DMS153 (cell line): ENCODE data around the gene RAPGEFL1.
"Not testable (repeated sequence)": the region's sequence is repeated elsewhere in the genome, so short reads cannot be mapped to it uniquely, and the experiment has no call there.

Source experiments
- DNase-seq: peaks from one replicate; lab custom pipeline; 2025; lab: John Stamatoyannopoulos, UW

Gene RAPGEFL1

GRCh38 chr17:40174514-40174913 is 2.8 kb upstream of the RAPGEFL1 start:
- DNase-seq: no peak

DNA sequence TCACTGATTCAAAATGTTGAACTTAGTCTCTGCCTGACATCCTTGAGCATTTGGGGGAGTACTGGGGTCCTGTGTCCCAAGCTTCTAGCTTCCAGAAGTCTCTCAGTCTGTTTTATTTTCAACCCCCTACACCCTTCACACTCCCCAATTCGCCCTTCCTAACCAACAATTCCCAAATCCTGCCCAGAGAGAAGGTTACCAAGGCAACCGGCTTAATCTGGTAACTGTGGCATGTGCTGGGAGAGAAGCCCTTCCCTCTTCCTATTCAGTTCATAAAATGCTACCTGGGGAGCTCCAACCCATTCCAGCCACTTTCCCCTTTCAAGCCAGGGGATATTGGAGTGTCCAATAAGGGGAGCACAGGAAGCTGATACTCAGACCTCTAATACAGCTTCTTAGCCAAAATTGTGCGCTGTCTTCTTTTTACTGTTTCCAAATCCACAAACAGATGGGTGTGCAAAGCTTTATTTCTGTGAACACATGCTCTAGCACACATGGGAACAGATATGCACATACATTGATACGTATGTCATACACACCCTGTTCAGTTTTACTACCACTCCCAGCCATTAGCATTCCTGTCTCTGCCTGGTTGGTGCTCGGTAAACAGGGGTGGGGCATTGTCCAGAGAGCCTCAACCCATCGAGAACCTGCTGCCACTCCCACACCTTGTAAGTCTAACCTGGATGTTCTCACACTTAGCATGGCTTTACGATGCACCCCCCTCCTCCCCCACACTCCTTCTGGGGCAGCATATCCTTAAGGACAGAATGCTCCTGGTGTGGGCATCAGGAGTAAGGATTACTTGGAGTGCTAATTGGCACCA is 1.1 kb upstream of the RAPGEFL1 start:
- DNase-seq: peak; percentile 55

- peak; percentile 81 for DNase-seq
Measured at GRCh38 chr17:40176754-40177110, 538 bp upstream of the RAPGEFL1 start.

- DNase-seq: no peak
Measured at GRCh38 chr17:40178021-40178601, 841 bp downstream of the RAPGEFL1 start.

DNA sequence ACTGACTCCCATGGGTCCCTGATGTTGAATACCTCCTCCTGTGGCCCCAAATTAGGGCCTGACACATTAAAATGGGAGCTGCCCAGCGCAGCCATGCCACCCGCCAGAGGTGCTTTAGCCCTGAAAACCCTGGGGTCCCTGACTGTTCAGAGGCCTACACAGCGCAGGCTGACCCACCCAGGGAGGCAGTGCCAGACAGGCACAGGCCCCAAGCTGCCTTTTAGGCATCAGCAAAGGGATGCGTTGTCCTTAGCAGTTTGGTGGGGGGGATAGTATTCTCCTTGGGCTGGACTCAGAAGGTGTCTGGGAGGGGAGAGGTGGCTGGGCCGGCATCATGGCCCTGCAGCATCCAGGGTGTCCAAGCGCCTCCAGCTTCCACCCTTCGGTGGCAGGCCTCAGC is 1.4 kb downstream of the RAPGEFL1 start:
- no peak for DNase-seq

DNA sequence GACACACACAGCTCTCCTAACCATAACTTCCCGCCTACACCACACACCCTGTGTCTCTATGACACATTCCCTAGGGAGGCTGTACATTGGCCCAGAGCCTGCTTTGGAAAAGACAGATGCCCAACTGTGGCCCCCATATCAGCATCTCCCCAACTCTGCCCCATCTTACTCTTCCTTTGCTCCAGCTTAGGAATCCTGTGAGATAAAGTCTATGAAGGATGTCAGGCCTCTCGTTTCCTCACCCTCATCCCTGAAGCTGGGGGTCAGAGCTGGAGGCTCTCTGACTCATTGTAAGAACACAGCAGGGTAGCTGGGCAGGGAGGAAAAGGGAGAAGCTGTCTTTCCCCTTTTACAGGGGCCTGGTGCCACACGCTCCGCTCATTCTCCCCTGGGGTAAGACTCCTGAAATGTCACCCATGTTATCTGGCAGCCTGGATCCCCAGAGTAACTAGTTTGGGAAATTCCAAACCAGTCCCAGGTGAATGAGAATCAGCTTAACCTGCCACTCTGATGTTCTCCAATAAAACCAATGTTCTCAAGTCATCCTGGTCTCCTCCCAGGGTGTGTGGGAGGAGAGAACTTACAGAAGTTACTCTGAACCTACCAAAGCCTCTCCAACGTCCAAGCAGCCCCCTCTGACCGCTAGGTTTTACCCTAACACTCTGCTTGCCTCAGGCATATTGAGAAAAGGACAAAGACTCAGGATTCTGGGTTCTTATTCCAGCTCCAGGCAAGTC is 2.8 kb downstream of the RAPGEFL1 start:
- no peak for DNase-seq

GRCh38 chr17:40180694-40181093 is 3.4 kb downstream of the RAPGEFL1 start:
- DNase-seq: no peak

DNA sequence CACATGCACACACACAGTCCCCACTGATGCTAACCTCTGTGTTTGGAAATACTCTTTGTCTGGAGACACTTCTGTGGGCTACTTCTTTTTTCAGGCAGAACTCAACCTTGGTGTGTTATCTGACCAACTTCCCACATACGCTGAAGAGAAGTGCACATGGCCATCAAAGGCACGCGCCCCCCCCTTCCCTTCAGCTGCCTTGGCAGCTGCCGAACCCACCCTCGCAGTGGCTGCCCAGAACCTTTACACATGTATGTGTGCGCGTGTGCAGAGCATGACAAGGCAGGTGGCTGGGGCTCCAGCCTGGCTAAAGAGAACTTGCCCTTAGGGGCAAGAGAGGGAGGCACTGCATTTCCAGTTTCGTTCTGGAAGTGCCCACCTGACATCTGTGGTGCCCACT is 3.9 kb downstream of the RAPGEFL1 start:
- DNase-seq: no peak

DNA sequence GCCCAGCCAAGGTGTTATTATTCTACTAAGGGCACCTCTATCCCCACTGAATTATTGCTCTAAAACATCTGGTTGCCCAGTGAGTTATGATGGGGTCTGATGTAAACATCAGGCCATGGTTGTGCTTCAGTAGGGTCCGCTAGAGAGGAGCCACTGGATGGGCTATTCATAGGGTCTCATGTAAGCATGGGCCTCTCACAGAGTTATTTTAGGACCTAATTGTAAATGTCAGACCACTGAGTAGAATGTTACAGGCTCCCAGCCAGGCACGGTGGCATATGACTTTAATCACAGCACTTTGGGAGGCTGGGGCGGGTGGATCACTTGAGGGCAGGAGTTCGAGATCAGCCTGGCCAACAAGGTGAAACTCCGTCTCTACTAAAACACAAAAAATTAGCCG is 5.3 kb downstream of the RAPGEFL1 start:
- DNase-seq: no peak

GRCh38 chr17:40187238-40187637 is 10.0 kb downstream of the RAPGEFL1 start:
- no peak for DNase-seq

DNA sequence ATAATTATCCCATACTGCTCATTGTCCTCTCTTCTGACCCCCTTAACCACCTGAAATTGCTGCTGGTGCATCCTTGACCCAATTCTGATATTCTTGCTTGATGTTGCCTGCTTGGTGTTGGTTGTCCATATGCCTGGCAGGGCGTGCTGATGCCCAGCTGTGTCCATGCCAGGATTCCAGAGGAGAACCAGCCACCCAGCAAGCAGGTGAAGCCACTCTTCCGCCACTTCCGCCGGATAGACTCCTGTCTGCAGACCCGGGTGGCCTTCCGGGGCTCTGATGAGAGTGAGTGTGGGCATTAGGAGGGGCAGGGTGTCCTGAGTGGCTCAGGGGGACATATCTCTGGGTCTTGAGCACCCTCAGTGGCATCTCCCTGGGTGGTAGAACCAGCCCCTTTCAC is 11.4 kb downstream of the RAPGEFL1 start:
- DNase-seq: no peak

DNA sequence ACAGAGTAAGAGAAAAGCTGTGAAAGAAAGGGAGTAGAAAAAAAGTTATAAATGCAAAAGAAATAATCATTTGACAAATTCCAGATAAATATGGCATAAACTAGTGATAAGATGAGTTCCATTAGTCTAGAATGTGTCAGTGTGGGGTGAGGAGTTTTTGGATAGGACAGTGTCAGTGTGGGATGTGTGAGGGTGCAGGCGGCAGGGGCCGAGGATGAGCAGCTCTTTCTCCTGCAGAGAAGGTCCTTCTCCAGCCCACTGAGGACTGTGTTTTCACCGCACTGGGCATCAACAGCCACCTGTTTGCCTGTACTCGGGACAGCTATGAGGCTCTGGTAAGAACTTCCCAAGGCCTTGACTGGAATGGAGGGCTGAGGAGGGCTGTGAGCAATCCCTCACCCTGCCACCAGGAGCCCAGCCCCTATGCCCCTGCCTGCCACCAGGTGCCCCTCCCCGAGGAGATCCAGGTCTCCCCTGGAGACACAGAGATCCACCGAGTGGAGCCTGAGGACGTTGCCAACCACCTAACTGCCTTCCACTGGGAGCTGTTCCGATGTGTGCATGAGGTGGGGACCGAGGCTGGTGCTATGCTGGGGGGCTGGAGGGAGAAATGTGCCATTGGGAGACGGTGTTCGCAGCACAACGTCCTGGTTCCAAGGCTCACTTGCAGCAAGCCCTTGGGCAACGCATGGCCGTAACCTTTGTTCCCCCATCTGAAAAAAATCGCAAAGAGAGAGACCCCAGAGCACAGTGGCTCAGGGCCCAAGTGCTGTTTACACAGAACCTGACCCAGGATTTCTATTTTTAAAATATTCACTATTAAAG is 13.1 kb downstream of the RAPGEFL1 start:
- DNase-seq: peak; percentile 13

GRCh38 chr17:40191237-40192208 is 14.3 kb downstream of the RAPGEFL1 start:
- peak; percentile 30 for DNase-seq

- DNase-seq: no peak
Measured at GRCh38 chr17:40192961-40193360, 15.7 kb downstream of the RAPGEFL1 start.

DNA sequence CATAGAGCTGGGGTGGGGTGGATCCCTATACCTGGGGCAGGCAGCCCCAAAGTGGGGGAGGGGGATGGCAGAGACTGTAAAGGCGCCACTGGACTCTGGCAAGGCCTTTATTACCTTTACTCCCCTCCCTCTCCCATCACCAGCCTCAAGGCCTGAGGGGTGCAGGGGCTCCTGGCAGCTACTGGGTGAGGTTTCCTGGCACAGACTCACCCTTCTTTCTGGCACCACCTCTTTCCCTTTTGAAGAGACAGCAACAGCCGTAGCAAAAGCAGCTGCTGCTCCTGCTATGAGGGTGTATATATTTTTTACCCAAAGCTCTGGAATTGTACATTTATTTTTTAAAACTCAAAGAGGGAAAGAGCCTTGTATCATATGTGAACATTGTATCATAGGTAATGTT is 17.6 kb downstream of the RAPGEFL1 start:
- DNase-seq: no peak

- DNase-seq: no peak
Measured at GRCh38 chr17:40197550-40197949, 20.3 kb downstream of the RAPGEFL1 start.

DNA sequence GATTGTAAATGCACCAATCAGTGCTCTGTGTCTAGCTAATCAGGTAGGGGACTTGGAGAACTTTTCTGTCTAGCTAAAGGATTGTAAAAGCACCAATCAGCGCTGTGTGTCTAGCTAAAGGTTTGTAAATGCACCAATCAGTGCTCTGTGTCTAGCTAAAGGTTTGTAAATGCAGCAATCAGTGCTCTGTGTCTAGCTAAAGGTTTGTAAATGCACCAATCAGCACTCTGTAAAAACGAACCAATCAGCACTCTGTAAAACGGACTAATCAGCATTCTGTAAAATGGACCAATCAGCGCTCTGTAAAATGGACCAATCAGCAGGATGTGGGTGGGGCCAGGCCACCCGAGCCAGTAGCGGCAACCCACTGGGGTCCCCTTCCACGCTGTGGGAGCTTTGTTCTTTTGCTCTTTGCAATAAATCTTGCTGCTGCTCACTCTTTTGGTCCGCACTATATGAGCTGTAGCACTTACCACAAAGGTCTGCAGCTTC is 20.7 kb downstream of the RAPGEFL1 start:
- not testable (repeated sequence) for DNase-seq

DNA sequence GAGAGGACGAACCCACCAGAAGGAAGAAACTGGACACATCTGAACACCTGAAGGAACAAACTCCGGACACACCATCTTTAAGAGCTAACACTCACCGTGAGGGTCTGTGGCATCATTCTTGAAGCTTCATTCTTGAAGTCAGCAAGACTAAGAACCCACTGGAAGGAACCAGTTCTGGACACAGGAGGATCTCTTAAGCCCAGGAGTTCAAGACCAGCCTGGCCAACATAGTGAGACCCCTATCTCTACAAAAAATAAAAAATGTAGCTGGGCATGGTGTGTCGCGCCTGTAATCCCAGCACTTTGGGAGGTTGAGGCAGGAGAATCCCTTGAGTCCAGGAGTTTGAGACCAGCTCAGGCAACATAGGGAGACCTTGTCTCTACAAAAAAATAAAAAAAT is 21.3 kb downstream of the RAPGEFL1 start:
- DNase-seq: no peak

- DNase-seq: no peak
Measured at GRCh38 chr17:40203131-40203530, 25.9 kb downstream of the RAPGEFL1 start.

DNA sequence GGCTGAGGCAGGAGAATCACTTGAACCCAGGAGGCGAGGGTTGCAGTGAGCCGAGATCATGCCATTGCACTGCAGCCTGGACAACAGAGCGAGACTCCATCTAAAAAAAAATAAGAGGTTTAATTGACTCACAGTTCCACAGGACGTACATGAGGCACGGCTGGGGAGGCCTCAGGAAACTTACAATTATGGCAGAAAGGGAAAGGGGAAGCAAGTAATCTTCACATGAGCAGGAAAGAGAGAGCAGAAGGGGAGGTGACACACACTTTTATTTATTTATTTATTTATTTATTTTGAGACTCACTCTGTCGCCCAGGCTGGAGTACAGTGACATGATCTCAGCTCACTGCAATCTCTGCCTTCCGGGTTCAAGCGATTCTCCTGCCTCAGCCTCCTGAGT is 28.9 kb downstream of the RAPGEFL1 start:
- not testable (repeated sequence) for DNase-seq
